ENCODE data around the gene CPNE8.

CPNE8 gene

GRCh38 chr12:38713294-38713693 is 192.1 kb downstream of the CPNE8 start:
- DNase-seq, result no peak

DNA sequence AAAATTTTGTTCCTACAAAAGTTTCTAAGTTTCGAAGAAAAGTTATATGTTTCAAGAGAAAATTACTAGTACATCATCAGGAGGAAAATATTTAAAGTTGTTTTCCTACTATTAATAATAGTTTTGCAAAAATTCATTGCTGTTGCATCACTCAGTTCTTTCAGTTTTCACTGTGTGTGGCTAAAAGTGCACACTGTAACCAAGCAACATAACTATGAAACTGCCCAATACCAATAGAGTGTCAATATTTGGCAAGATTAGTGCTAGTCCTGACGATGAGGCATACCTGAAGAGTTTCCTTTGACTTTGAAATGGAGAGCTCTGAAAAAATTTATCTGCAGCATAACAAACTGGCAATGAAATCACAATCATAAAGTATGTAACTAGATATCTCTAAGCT is 194.3 kb downstream of the CPNE8 start:
- no peak for DNase-seq

GRCh38 chr12:38708466-38708865 is 196.9 kb downstream of the CPNE8 start:
- DNase-seq, result no peak

DNA sequence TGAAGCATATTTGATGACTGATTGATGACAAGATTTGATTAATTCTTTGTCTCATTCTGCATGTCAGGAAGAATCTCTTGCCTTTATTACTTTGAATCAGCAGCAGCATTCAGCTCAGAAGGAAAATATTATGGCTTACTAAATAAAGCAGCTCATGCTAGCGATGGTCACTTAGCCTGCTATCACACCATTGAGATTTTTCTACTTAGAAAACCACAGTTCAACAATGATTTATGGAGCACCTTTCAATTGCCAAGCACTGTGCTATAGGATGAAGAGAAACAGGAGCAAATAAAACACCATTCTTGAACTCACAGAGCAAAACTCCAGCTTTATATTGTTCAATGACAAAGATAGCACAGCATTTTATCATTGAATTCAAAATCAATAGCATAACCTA is 197.7 kb downstream of the CPNE8 start:
- DNase-seq, result no peak

- no peak for DNase-seq
These were observed 208.1 kb downstream of the CPNE8 start for GRCh38 chr12:38697289-38697688.

DNA sequence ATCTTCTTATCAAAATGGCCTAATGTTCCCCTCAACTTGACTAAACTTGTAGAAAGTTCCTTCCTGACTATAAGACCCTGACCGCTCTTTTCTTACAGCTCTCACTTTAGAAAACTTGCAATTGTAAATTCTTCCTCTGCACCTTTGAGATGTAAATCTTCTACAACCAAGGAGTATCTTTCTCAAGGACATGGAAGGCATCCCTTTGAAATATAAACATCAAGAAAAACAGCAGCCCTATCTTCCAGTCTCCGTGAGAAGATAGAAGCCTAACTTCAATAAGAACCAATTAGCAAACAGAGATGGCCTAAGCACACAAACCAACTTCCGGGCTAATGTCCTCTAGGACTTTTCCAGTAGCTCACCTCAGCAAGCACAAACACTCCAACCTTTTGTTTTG is 210.3 kb downstream of the CPNE8 start:
- no peak for DNase-seq

- no peak for DNase-seq
These were observed 214.2 kb downstream of the CPNE8 start for GRCh38 chr12:38691164-38691563.

DNA sequence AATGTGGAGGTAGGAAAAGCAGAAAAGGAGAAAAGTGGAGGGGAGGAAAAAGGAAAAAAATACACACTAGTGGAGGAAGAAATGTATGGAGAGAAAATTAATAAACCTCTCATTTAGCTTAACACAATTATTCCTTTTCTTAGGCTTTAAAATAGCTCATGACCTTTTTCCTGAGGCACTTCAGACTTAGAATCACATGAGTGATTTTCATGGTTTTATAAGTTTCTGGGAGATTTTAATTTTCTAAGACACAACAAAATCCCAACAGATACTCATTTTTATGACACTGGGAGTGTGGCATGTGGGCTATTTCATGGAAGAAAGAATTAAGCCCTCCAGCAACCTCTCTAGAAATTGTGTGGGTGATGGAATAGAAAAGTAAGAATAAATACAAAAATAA is 214.7 kb downstream of the CPNE8 start:
- DNase-seq, result no peak

GRCh38 chr12:38689704-38690103 is 215.7 kb downstream of the CPNE8 start:
- DNase-seq, result no peak

GRCh38 chr12:38689195-38689594 is 216.2 kb downstream of the CPNE8 start:
- no peak for DNase-seq

- no peak for DNase-seq
These were observed 222.9 kb downstream of the CPNE8 start for GRCh38 chr12:38682521-38682920.

- no peak for DNase-seq
These were observed 235.9 kb downstream of the CPNE8 start for GRCh38 chr12:38669530-38669929.

DNA sequence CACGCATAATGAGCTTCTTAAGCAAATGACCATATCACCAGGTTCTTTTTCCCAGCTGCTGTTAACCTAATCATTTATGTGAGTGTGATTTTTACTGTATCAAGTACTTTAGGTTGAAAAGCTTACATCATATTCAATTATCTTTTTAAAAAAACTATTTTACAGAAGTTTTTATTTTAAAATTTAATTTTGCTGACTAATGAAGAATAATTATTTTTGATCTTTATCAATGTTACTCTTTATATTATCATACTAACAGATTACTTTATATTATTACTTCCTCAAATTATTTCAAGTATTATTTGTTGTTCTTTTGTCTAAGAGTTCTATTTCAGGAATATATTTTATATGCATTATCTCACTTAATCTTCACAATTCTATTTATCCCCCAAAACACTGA is 236.3 kb downstream of the CPNE8 start:
- no peak for DNase-seq

DNA sequence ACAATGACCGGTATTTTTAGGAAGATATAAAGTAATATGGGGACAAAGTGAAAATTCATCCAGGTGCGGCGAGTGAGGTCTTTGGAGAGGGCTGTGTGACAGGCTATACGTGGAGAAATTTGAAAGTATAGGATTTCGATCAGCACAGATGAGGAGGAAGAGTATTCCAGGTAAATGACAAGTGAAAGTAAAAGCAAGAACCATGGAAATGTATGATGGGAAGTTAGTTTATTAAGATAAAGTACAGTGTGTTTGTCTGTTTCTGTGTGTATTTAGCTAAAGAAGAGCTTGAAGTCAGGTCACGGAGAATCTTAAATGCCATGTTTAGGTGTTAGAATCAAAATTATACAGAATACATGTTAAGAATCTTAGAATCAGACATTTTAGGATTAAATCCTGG is 239.0 kb downstream of the CPNE8 start:
- DNase-seq, result no peak

DNA sequence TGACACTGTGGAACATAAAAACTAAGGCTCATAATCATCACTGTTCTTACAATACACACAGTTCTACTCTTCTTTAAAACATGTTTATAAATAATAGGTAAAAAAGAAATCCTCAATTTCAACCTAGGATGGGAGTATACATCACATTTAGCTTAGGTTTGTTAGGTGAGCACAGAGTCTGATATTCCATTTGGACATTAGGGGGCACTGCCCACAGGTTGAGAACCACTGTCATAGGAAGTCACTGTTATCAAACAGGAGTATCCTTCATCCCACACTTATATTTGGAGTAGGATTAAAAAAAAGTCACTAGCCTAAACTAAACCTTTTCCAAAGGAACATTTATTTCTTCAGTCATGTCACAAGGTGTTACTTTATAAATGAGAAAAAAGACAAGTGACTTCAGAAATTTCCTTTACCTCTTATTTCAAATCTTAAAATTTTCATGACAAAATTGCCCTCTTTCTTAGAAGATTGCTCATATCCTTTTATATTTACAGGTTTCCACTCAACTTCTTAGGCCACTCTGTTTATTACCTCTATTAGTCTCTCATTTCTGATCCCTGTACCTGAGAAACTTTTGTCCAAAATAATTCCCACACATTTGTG is 240.6 kb downstream of the CPNE8 start:
- DNase-seq, result no peak

DNA sequence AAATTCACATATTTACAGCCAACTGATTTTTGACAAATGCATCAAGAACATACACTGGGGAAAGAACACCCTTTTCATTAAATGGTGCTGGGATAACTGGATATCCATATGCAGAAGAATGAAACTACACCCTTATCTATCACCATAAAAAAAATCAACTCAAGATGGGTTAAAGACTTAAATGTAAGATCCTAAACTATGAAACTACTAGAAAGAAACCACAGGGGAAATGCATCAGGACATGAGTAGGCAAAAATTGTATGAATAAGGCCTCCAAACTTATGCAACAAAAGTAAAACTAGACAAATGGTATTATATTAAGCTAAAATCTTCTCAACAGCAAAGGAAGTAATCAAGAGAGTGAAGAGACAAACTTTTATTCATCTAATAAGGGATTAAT is 242.6 kb downstream of the CPNE8 start:
- no peak for DNase-seq

- no peak for DNase-seq
These were observed 251.7 kb downstream of the CPNE8 start for GRCh38 chr12:38653650-38654049.

DNA sequence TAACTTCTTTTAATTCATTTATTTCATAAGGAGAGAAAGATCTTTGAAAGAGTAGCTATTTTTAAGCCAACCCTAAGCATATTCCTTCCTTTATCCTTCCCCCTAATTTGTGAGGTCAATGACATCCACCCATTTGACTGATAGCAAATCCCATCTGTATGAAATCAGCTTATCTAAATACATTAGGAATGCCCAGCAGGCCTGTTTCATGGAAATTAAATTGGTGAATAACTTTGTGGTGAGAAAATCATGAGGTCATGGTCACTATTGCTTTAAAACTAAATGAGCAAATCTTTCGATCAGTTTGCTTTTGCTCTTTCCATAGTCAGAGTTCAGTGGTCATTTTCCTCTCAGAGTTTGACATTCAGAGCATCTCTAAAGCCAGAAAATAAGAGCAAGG is 256.6 kb downstream of the CPNE8 start:
- DNase-seq, result no peak

DNA sequence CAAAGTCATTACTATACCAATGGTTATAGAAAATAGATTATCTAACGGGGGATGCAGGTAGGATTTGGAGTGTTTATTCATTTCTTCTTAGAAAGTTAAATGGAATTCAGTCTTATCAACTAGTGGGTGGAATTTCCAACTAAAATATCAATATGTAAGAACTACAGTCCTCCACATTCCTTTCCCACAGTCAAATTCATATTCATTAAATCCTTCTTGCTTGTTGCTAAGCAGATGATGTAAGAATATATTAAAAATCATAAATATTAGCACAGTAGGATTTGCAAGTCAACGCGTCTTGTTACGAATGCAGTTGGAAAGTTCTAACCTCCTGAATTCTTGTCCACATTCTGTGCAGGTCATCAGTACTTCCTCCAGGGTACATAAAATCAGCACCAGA is 259.2 kb downstream of the CPNE8 start:
- no peak for DNase-seq

GRCh38 chr12:38639625-38640024 is 265.8 kb downstream of the CPNE8 start:
- DNase-seq, result no peak

- DNase-seq, result no peak
These were observed 267.0 kb downstream of the CPNE8 start for GRCh38 chr12:38638401-38638800.

DNA sequence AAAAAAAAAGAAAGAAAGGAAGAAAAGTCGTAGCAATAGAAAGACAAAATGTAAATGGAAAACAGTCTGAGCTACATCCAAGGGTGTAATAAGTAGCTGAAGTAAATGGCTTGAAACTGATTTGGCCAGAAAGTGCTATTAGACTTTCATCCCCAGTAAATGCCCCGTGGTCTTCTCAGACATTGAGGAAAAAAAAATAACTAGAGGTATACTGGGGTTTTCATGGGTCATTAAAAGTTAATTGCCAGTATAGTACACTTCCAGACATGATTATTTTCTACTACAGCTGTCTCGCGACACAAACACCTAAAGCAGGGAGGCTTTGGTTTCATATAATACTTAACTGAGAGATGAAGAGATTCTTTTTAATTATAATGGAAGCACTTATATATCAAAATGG is 271.9 kb downstream of the CPNE8 start:
- no peak for DNase-seq

DNA sequence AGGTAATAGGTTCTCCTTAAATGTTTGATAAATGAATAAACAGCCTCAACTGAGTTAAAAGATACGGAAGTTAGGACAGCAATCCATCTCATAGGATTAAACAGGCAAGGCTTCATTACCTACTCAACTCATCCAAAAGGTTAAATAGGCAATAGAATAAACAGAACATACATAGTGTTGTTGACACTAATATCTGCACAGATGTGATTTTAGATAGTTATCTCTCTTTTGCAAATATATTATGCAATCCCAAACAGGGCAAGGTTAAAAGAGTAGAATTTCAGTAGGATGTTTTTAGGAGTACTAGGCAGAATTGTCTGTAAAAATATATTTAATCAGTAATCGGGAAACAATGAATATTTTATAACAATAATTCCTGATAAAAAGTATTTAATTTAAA is 276.3 kb downstream of the CPNE8 start:
- no peak for DNase-seq

DNA sequence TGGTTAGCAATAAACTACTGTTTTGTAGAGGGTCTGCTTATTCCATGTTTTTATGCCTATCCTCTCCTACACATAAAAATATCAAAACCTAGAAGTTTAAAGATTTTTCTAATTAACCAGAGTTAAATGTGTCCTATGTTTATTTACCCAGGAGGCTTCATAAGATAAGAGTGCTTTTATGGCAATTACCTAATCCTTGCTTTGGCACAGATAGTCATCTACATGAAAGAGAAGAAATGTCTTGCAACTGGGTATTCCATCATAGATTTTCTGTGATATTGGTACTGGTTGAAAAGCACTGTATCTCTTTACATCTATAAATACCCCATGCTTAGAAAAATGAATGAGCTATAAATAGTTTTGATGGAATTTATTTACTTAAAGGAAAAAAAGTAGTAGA is 277.1 kb downstream of the CPNE8 start:
- DNase-seq, result no peak

DNA sequence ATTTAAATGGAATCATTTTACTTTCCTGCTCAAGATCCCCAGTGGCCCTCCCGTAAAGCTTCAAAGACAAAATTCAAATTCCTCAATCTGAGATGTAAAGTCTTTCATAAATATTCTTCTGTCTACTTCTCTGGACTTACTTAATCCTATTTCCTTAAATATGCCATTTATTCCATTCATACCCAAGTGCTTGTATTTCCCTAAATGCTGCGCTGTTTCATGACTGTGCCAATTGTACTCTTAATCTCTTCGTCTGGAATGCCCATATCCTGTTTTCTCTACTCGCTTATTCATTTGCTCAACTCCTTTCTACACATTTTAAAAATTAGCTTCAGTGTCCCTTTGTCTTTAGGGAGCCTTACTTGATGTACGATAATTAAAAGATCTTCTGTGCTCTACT is 280.1 kb downstream of the CPNE8 start:
- no peak for DNase-seq

DNA sequence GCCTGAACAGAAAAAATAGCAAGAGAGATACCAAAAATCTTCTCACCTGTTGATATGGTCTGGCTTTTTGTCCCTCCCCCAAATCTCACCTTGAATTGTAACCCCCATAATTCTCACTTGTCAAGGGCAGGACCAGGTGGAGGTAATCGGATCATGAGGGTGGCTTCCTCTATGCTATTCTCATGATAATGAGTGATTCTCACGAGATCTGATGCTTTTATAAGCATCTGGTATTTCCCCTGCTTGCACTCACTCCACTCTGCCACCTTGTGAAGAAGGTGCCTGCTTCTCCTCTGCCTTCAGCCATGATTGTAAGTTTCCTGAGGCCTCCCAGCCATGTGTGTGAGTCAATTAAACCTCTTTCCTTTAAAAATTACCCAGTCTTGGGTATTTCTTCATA is 291.2 kb downstream of the CPNE8 start:
- DNase-seq, result no peak

All from NCI-H1694 treated with DMSO at 0.1 percent for 48 hours (cell line).